HG03432 (cell line): ENCODE data around the gene ZNF611.
"Not testable (repeated sequence)": the region's sequence is repeated elsewhere in the genome, so short reads cannot be mapped to it uniquely, and the experiment has no call there.

Experiments
- ATAC-seq: cut with Tn5 transposase; IDR thresholded peaks from one replicate; pipeline ENCODE4 v1.9.1; 2021; ENCODE audit warnings: mild to moderate bottlenecking, moderate library complexity; ENCODE audit not compliant: unreplicated experiment

The ZNF611 gene

DNA sequence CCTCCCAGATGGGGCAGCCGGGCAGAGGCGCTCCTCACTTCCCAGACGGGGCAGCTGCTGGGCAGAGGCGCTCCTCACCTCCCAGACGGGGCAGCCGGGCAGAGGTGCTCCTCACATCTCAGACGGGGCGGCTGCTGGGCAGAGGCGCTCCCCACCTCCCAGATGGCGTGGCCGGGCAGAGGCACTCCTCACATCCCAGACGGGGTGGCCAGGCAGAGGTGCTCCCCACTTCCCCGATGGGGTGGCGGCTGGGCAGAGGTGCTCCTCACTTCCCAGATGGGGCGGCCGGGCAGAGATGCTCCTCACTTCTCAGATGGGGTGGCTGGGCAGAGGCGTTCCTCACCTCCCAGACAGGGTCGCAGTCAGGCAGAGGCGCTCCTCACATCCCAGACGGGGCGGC, 14.3 kb downstream of the ZNF611 start:
- ATAC-seq = not testable (repeated sequence)

- ATAC-seq = no peak
These were observed 18.3 kb downstream of the ZNF611 start for GRCh38 chr19:52716522-52716921.

DNA sequence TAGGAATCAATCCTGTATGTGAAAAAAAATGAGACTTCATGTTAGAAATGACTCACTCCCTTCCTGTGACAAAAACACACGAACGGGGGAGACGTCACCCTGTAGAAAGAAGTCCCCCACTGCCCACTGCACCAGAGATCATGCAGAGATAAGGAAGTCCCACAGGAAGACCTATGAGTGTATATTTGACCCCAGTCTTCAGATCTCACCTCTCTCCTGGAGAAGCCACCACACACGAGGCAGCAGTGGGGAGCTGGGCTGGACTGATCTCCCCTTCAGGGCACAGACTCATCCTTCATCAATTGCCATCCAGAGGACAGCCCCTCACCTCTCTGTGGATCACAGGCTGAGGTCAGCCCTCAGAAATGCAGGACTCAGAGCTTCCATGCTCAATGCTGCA, 18.9 kb downstream of the ZNF611 start:
- ATAC-seq = not testable (repeated sequence)

GRCh38 chr19:52715330-52715729, 19.5 kb downstream of the ZNF611 start:
- not testable (repeated sequence) for ATAC-seq

DNA sequence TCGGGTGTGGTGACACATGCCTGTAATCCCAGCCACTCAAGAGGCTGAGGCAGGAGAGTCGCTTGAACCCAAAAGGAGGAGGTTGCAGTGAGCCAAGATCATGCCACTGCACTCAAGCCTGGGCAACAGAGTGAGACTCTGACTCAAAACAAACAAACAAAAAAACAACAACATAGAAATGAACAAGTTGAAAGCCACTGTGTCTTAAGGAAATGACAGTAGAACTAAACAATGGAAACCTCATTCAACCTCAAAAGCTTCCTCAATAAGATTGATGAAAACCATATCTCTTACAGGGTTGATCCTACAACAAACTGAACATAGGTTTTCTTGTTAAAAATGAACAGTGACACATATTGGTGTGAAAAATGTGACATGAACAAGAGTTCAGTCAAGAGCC, 21.8 kb downstream of the ZNF611 start:
- not testable (repeated sequence) for ATAC-seq

GRCh38 chr19:52711661-52712060, 23.2 kb downstream of the ZNF611 start:
- ATAC-seq = not testable (repeated sequence)

- ATAC-seq = no peak
These were observed 24.3 kb downstream of the ZNF611 start for GRCh38 chr19:52710538-52710937.

GRCh38 chr19:52705615-52706014, 29.2 kb downstream of the ZNF611 start:
- ATAC-seq = not testable (repeated sequence)

DNA sequence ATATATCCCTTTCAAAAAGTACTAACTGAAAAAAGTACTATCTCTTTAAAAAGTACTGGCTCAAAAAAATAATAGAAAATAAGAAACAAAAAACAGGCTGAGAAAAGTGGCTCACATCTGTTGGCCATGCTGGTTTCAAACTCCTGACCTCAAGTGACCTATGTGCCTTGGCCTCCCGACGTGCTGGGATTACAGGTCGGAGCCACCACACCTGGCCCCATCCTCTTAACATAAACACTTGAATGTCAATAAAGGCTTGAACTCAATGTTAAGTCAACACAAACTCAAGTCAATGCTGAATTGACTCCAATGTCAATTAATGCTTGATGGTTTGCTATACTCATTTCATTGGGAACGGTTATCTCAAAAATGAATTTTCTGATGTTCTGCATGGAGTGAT, 30.9 kb downstream of the ZNF611 start:
- no peak for ATAC-seq

- no peak for ATAC-seq
These were observed 34.2 kb downstream of the ZNF611 start for GRCh38 chr19:52700673-52701072.

DNA sequence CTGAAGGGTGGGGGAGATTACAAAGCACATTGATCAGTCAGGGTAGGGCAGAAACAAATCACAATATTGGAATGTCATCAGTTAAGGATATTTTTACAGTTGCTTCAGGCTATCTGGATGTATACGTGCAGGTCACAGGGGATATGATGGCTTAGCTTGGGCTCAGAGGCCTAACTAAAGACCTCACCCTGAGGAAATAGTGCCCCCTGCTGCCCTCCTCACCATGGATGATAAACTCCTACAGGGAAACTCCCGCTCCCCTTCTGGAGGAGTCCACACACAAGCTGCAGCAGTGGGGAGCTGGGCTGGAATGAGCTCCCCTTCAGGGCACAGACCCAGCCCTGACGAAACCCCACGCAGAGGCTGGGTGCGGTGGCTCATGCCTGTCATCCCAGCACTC, 35.3 kb downstream of the ZNF611 start:
- not testable (repeated sequence) for ATAC-seq

GRCh38 chr19:52695996-52696395, 38.8 kb downstream of the ZNF611 start:
- ATAC-seq = no peak

DNA sequence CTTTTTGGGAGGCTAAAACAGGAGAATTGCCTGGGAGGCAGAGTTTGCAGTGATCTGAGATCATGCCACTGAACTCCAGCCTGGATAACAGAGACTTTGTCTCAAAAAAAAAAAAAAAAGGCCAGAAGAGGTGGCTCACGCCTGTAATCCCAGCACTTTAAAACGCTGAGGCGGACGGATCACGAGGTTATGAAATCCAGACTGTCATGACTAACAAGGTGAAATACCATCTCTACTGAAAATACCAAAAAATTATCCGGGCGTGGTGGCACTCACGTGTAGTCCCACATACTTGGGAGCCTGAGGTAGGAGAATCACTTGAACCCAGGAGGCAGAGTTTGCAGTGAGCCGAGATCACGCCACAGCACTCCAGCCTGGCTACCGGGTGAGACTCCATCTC, 39.9 kb downstream of the ZNF611 start:
- ATAC-seq = no peak

DNA sequence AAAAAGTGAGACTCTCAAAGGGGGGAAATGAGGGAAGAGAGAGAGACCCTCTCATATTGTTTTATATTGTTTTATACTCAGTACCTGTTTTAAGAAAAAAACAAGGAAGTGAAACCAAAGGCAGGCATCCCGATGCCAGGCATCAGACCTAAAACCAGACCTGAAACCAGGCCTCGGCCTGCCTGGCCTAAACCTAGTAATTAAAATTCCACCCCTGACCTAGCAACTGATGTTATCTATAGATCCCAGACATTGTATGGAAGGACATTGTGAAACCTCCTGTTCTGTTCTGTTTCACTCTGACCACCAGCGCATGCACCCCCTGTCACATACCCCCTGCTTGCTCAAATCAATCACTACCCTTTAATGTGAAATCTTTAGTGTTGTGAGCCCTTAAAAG, 40.6 kb downstream of the ZNF611 start:
- ATAC-seq = not testable (repeated sequence)

GRCh38 chr19:52692431-52693008, 42.3 kb downstream of the ZNF611 start:
- ATAC-seq = no peak

- ATAC-seq = no peak
These were observed 43.1 kb downstream of the ZNF611 start for GRCh38 chr19:52691737-52692136.

DNA sequence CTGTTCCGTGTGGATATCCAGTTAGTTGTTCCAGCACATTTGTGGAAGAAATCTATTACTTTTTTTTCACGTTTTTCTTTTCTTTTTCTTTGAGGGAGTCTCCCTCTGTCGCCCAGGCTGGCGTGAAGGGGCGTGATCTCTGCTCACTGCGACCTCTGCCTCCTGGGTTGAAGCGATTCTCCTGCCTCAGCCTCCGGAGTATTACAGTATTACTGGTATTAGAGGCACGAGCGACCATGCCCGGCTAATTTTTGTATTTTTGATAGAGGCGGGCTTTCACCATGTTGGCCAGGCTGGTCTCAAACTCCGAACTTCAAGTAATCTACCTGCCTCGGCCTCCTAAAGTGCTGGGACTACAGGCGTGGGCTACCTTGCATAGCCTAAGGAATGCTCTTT, 43.6 kb downstream of the ZNF611 start:
- ATAC-seq = no peak

- peak; percentile 92 for ATAC-seq
These were observed 44.3 kb downstream of the ZNF611 start for GRCh38 chr19:52690369-52691214.

GRCh38 chr19:52689843-52690368, 44.9 kb downstream of the ZNF611 start:
- ATAC-seq = peak; percentile 33

GRCh38 chr19:52688925-52689796, 45.7 kb downstream of the ZNF611 start:
- ATAC-seq = not testable (repeated sequence)

- no peak for ATAC-seq
These were observed 46.5 kb downstream of the ZNF611 start for GRCh38 chr19:52688335-52688734.
